ENCODE measurements around the gene MBLAC1. TPM values are rescaled to one million over a fixed set of nuclear protein-coding genes. Genes with fewer than 3 reads are reported as not detected.
"Not testable (repeated sequence)": the region's sequence is repeated elsewhere in the genome, so short reads cannot be mapped to it uniquely, and the experiment has no call there.

Gene MBLAC1
- total RNA-seq, 2 experiments from 2014 or later, result 2.3 to 2.9 TPM

DNA sequence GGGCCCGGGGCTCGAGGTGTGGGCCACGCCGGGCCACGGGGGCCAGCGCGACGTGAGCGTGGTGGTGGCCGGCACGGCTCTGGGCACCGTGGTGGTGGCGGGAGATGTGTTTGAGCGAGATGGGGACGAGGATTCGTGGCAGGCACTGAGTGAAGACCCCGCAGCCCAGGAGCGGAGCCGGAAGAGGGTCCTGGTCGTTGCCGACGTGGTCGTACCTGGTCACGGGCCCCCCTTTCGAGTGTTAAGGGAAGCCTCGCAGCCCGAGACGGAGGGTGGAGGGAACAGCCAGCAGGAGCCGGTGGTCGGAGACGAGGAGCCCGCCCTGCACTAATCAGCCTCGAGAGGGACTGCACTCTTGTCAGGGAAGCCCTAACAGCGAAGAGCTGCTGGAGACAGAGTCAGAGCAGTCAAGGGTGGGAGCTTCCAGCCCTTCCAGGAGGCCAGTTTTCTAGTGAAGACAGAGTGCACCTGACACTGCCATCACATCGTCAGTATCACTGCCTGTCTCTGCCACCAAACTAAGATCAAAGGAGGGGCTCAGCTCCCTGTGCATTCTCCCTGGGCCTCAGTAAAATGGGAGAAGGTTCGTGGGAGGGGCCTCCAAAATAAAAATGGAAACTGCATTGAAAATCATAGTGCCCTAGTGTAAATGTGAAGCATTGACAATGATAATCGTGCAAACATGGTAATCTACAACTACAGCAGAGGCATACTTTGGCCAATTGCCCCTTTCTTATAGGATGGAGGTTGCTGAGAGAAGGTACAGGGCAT lies 1.3 kb downstream of the MBLAC1 start:
- Mint-ChIP-seq H3K27me3 (ENCODE audit: low read depth) (no peaks in the 10 kb centered on the region), H3K9me3 (no peaks in the 10 kb centered on the region), H3K4me3 (peak overlapping the region; percentile 100), H3K36me3 (ENCODE audit: low read depth) (peaks cover 9% of the 10 kb centered on the region), H3K27ac (peak overlapping the region; percentile 66), H3K4me1 (ENCODE audit: low read depth) (peaks cover 34% of the 10 kb centered on the region)
- intact Hi-C loops (cut with micrococcal nuclease), result loop anchor here (1.0 to 5.0 kb wide), 4 partner anchors 9 to 721 kb away; partner anchors contain the start of genes BUD31, CNPY4, PDAP1 and TAF6
- DNase-seq, result peak; percentile 28
- CTCF ChIA-PET, result interaction anchor here (0.6 to 6.3 kb wide), 6 partner anchors 11 to 424 kb away, joined by 3 to 60 read pairs (median 4); partner anchors contain the start of genes AP4M1 and MCM7

DNA sequence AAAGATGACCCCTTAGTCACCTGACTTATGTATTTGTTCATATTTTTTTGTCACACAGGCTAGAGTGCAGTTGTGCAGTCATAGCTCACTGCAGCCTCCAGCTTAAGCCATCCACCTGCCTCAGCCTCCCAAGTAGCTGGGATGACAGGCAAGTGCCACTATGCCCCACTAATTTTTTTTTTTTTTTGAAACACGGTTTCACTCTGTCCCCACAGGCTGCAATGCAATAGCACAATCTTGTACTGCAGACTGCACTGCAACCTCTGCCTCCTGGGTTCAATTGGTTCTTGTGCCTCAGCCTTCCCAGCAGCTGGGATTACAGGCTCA lies 1.8 kb downstream of the MBLAC1 start:
- H3K36me3 Mint-ChIP-seq (ENCODE audit: low read depth), result peaks cover 9% of the 10 kb centered on the region
- intact Hi-C loops (cut with micrococcal nuclease), result loop anchor here (5.0 kb wide), 1 partner anchor 721 kb away; the partner anchor contains the start of genes BUD31 and PDAP1
- no peaks in the 10 kb centered on the region for H3K9me3 Mint-ChIP-seq
- no peak overlapping the region for H3K27ac Mint-ChIP-seq
- H3K4me3 Mint-ChIP-seq, result peak overlapping the region; percentile 100
- H3K27me3 Mint-ChIP-seq (ENCODE audit: low read depth), result no peaks in the 10 kb centered on the region
- DNase-seq, result no peak
- CTCF ChIA-PET, result interaction anchor here (0.6 to 6.3 kb wide), 7 partner anchors 11 to 423 kb away, joined by 3 to 60 read pairs (median 4); partner anchors contain the start of genes AP4M1 and MCM7
- peaks cover 34% of the 10 kb centered on the region for H3K4me1 Mint-ChIP-seq (ENCODE audit: low read depth)

DNA sequence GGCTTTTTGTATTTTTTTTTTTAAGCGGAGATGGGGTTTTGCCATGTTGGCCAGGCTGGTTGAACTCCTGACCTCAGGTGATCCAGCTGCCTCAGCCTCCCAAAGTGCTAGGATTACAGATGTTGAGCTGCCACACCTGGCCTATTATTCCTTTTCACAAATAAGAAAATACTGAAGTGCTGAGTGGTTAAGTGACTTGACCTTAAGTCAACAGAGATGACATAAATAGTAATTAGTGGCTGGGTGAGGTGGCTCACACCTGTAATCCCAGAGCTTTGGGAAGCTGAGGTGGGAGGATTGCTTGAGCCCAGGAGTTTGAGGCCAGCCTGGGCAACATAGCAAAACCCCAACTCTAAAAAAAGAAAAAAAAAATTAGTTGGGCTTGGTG lies 3.4 kb downstream of the MBLAC1 start:
- H3K27me3 Mint-ChIP-seq (ENCODE audit: low read depth); H3K9me3 Mint-ChIP-seq; H3K4me3 Mint-ChIP-seq; H3K27ac Mint-ChIP-seq; DNase-seq; H3K36me3 Mint-ChIP-seq (ENCODE audit: low read depth): not testable (repeated sequence)
- CTCF ChIA-PET, result interaction anchor here (0.6 to 6.3 kb wide), 17 partner anchors 9 to 277 kb away, joined by 3 to 60 read pairs (median 4); partner anchors contain the start of gene LAMTOR4
- peaks cover 25% of the 10 kb centered on the region for H3K4me1 Mint-ChIP-seq (ENCODE audit: low read depth)
- intact Hi-C loops (cut with micrococcal nuclease), result loop anchor here (2.0 to 5.0 kb wide), 2 partner anchors 212 to 217 kb away; no protein-coding TSS in a partner anchor

DNA sequence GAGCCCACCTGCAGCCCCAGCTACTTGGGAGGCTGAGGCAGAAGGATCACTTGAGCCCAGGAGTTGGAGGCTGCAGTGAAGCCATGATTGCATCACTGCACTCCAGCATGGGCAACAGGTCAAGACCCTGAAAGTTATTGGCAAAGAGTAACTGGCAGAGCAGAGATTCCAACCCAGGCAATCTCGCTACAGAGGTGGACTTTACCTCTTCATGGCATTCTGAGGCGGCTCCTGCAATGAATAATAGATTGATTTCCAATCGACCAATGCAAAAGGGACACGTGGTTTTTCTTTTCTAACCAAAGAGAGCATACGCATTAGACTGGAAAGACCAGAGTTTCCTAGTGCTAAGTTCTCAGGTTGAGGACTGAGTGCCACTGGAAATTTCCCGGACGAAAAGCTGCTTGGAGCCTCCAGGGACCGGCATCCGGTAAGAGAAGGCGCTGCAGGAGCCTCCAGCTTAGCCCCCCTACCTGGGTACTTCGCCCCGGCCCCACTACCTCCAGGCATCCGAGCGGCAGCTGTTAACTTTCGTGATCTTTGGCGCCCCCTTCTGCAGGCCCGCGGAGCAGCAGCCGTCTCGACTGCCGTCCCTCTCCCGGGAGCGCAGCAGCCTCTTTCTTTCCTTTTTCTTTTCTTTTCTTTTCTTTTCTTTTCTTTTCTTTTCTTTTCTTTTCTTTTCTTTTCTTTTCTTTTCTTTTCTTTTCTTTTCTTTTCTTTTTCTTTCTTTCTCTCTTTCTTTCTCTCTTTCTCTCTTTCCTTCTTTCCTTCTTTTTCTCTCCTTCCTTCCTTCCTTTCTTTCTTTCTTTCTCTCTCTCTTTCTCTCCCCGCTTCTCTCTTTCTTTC lies 4.1 kb downstream of the MBLAC1 start:
- Mint-ChIP-seq H3K4me1 (ENCODE audit: low read depth) (peaks cover 20% of the 10 kb centered on the region), H3K9me3 (no peaks in the 10 kb centered on the region), H3K27me3 (ENCODE audit: low read depth) (no peaks in the 10 kb centered on the region), H3K4me3 (peak overlapping the region; percentile 15), H3K27ac (no peak overlapping the region), H3K36me3 (ENCODE audit: low read depth) (no peaks in the 10 kb centered on the region)
- intact Hi-C loops (cut with micrococcal nuclease), result loop anchor here (1.0 to 5.0 kb wide), 5 partner anchors 49 to 218 kb away; no protein-coding TSS in a partner anchor
- CTCF ChIA-PET, result interaction anchor here (0.6 to 6.3 kb wide), 20 partner anchors 9 to 276 kb away, joined by 3 to 60 read pairs (median 5); partner anchors contain the start of gene LAMTOR4
- DNase-seq, result peak; percentile 94

DNA sequence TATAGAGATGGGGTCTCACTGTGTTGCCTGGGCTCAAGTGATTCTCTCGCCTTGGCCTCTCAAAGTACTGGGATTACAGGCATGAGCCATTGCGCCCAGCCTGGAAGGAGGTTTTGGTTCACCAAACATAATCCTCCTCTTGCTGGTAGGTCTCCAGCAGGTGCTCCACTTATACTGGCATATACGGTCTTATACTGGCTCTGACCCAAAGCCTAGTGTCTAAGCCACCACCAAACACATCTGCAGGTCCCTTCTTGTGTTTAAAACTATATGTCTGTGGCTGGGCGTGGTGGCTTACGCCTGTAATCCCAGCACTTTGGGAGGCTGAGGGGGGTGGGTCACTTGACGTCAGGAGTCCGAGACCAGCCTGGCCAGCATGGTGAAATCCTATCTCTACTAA lies 5.4 kb downstream of the MBLAC1 start:
- H3K9me3 Mint-ChIP-seq, result no peaks in the 10 kb centered on the region
- no peaks in the 10 kb centered on the region for H3K27me3 Mint-ChIP-seq (ENCODE audit: low read depth)
- peaks cover 20% of the 10 kb centered on the region for H3K4me1 Mint-ChIP-seq (ENCODE audit: low read depth)
- H3K27ac Mint-ChIP-seq, result no peak overlapping the region
- no peaks in the 10 kb centered on the region for H3K36me3 Mint-ChIP-seq (ENCODE audit: low read depth)
- DNase-seq, result no peak
- CTCF ChIA-PET, result interaction anchor here (0.6 to 6.3 kb wide), 26 partner anchors 10 to 1220 kb away, joined by 3 to 60 read pairs (median 5); partner anchors contain the start of genes AP4M1, LAMTOR4, MCM7 and PVRIG
- intact Hi-C loops (cut with micrococcal nuclease), result loop anchor here (1.0 to 5.0 kb wide), 4 partner anchors 89 to 275 kb away; no protein-coding TSS in a partner anchor
- H3K4me3 Mint-ChIP-seq, result no peak overlapping the region

DNA sequence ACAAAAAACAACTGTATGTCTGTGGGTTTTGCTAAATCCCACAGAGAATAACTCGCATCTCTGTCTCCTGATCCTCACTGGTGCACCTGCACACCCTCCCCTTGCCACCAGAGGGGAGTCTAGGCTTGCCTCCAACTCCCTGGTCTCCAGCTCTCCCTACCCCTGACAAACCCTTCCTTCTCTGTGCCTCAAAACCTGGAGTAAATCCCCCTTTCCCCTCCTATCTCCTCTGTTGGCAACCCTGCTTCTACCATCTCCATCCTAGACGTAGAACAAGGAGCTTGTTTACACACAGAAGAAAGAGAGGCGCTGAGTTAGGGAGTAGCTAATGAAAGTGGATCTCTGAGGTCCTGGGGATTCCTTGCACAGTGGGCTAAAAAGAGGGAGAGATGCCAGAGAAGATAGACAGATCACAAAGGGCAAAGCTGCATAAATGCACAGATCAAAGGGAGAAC lies 6.0 kb downstream of the MBLAC1 start:
- intact Hi-C loops (cut with micrococcal nuclease), result loop anchor here (1.0 to 5.0 kb wide), 4 partner anchors 89 to 275 kb away; no protein-coding TSS in a partner anchor
- no peak overlapping the region for H3K4me3 Mint-ChIP-seq
- CTCF ChIA-PET, result interaction anchor here (0.5 to 6.3 kb wide), 32 partner anchors 9 to 318 kb away, joined by 3 to 60 read pairs (median 4); partner anchors contain the start of genes AP4M1, LAMTOR4, MCM7 and PVRIG
- H3K4me1 Mint-ChIP-seq (ENCODE audit: low read depth), result peaks cover 21% of the 10 kb centered on the region
- H3K36me3 Mint-ChIP-seq (ENCODE audit: low read depth), result no peaks in the 10 kb centered on the region
- H3K27ac Mint-ChIP-seq, result no peak overlapping the region
- H3K9me3 Mint-ChIP-seq, result no peaks in the 10 kb centered on the region
- peak; percentile 82 for DNase-seq
- no peaks in the 10 kb centered on the region for H3K27me3 Mint-ChIP-seq (ENCODE audit: low read depth)

DNA sequence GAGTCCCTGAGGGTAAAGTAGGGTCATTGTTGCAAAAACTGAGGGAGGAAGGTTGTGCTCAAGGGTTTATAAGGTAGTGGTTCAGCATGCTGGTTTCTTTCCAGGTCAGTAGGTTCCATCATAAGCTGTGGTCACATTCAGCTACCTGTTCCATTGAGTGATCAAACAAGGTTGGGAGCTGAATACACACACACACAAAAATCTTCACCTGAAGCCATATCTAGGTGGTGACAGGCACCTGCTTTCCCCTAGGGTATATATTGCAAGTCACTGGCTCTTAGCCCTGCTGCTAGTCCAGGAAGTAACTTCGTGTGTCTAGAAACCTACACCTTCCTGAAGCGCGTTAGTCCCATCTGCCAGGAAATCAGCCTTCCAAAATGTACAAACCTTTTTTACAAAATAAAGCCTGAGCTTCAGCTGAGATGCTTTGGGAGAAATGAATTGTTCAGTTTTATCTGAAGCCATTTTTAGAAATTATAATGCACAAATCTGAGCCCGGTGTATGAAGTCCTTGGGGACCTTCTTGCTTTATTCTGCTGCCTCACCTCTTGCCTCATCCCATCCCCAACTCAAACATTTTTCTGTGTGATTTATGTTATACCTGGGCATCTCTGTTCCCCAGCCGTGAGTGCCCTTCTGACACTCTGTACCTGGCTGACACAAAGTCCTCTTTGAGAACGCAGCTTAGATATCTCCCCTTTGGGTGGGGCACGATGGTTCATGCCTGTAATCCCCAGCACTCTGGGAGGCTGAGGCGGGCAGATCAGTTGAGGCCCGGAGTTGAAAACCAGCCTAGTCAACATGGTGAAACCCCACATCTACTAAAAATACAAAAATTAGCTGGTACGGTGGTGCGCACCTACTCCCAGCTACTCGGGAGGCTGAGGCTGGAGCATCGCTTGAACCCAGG lies 11.3 kb downstream of the MBLAC1 start:
- H3K27ac Mint-ChIP-seq, result peak overlapping the region; percentile 68
- H3K4me3 Mint-ChIP-seq, result no peak overlapping the region
- no peak for DNase-seq
- no peaks in the 10 kb centered on the region for H3K9me3 Mint-ChIP-seq
- H3K27me3 Mint-ChIP-seq (ENCODE audit: low read depth), result no peaks in the 10 kb centered on the region
- CTCF ChIA-PET, result interaction anchor here (0.8 to 4.3 kb wide), 6 partner anchors 9 to 82 kb away, joined by 3 to 26 read pairs (median 4); partner anchors contain the start of genes LAMTOR4 and PVRIG
- peaks cover 12% of the 10 kb centered on the region for H3K4me1 Mint-ChIP-seq (ENCODE audit: low read depth)
- H3K36me3 Mint-ChIP-seq (ENCODE audit: low read depth), result no peaks in the 10 kb centered on the region
- intact Hi-C loops (cut with micrococcal nuclease), result loop anchor here (1.0 kb wide), 1 partner anchor 10 kb away; the partner anchor contains the start of gene LAMTOR4

DNA sequence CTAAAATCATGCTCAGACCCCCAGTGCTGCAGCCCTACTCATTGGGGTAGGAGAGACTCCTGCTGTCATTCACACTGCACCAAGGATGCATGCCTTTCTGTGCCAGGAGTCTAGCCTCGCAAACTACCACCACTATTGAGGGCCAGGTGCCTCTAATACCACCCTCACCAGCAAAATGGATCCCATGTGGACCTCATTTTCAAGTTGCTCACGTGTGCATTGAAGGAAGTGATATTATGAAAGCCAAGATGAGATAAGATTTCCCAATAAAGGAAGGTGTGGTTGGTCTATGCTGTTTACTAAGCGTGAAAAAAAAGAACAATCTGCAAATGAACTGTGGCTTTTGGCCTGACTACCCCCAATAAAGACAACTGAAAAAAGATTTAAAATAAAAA lies 14.8 kb downstream of the MBLAC1 start:
- Mint-ChIP-seq H3K4me3 (no peak overlapping the region), H3K36me3 (ENCODE audit: low read depth) (no peaks in the 10 kb centered on the region), H3K9me3 (no peaks in the 10 kb centered on the region), H3K4me1 (ENCODE audit: low read depth) (peaks cover 12% of the 10 kb centered on the region), H3K27ac (no peak overlapping the region), H3K27me3 (ENCODE audit: low read depth) (no peaks in the 10 kb centered on the region)
- no peak for DNase-seq
- intact Hi-C loops (cut with micrococcal nuclease), result no loop called here
- CTCF ChIA-PET, result interaction anchor here (1.0 to 4.3 kb wide), 3 partner anchors 8 to 12 kb away, joined by 5 to 26 read pairs (median 10); no protein-coding TSS in a partner anchor

DNA sequence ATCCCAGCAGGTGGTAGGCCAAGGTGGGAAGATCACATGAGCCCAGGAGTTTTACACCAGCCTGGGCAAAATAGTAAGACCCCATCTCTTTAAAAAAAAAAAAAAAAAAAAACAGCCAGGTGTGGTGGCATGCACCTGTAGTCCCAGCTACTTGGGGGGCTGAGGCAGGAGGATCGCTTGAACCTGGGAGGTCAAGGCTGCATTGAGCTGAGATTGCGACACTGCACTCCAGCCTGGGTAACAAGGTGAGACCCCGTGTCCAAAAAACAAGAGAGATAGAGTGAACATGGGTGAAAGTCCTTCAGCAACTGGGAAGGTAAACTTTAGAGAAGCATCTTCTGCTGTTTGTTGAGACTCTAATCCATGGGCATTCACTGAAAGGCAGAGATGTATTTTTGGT lies 15.7 kb downstream of the MBLAC1 start:
- Mint-ChIP-seq H3K36me3 (ENCODE audit: low read depth) (no peaks in the 10 kb centered on the region), H3K4me1 (ENCODE audit: low read depth) (peaks cover 12% of the 10 kb centered on the region), H3K27ac (no peak overlapping the region), H3K27me3 (ENCODE audit: low read depth) (no peaks in the 10 kb centered on the region), H3K4me3 (no peak overlapping the region), H3K9me3 (no peaks in the 10 kb centered on the region)
- no peak for DNase-seq
- CTCF ChIA-PET, result interaction anchor here (0.6 to 2.4 kb wide), 4 partner anchors 8 to 68 kb away, joined by 4 to 10 read pairs (median 5); no protein-coding TSS in a partner anchor
- intact Hi-C loops (cut with micrococcal nuclease), result no loop called here

DNA sequence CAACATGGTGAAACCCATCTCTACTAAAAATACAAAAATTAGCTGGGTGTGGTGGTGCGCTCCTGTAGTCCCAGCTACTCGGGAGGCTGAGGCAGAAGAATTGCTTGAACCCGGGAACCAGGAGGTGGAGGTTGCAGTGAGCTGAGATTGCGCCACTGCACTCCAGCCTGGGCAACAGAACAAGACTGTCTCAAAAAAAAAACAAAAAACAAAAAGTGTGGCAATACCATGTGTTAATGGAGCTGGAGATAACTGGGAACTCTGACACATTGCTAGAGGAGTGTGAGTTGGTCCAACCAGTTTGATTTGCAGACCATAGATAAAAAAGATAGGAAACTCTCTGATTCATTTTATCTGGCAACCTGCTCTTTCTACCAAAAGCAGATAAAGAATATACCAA lies 19.6 kb downstream of the MBLAC1 start:
- DNase-seq; intact Hi-C loops (cut with micrococcal nuclease); H3K27me3 Mint-ChIP-seq (ENCODE audit: low read depth); H3K27ac Mint-ChIP-seq; H3K9me3 Mint-ChIP-seq; H3K4me3 Mint-ChIP-seq: not testable (repeated sequence)
- Mint-ChIP-seq H3K36me3 (ENCODE audit: low read depth) (peaks cover 13% of the 10 kb centered on the region), H3K4me1 (ENCODE audit: low read depth) (peaks cover 19% of the 10 kb centered on the region)
- CTCF ChIA-PET, result interaction anchor here (0.6 to 4.7 kb wide), 4 partner anchors 13 to 190 kb away, joined by 3 to 34 read pairs (median 4); no protein-coding TSS in a partner anchor

DNA sequence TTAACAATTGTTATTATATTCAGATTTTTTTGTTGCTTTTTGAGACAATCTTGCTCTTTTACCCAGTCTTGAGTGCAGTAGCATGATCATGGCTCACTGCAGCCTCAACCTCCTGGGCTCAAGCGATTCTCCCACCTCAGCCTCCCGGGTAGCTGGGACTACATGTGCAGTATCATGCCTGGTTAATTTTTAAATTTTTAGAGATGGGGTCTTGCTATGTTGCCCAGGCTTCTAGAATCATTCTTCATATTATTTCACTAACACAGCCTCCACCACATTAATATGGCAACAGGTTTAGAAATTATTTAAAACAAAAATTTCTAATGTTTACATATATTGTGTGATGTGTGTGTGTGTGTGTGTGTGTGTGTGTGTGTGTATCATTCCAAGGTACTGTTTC lies 20.5 kb downstream of the MBLAC1 start:
- Mint-ChIP-seq H3K4me3 (no peak overlapping the region), H3K36me3 (ENCODE audit: low read depth) (peaks cover 16% of the 10 kb centered on the region)
- intact Hi-C loops (cut with micrococcal nuclease), result no loop called here

More for the DNA sequence above, 20.5 kb downstream of the MBLAC1 start:
- Mint-ChIP-seq H3K27ac (peak overlapping the region; percentile 99), H3K27me3 (ENCODE audit: low read depth) (no peaks in the 10 kb centered on the region), H3K9me3 (no peaks in the 10 kb centered on the region), H3K4me1 (ENCODE audit: low read depth) (peaks cover 25% of the 10 kb centered on the region)
- no peak for DNase-seq
- CTCF ChIA-PET, result interaction anchor here (0.5 to 4.7 kb wide), 5 partner anchors 12 to 134 kb away, joined by 3 to 34 read pairs (median 4); no protein-coding TSS in a partner anchor

Data from activated naive CD4-positive, alpha-beta T cell treated with anti-CD3 and anti-CD28 coated beads for 36 hours (primary cell).